Esophagus (tissue), 2 donors: ENCODE results near the gene ITGB4. TPM values are rescaled to one million over a fixed set of nuclear protein-coding genes. Genes with fewer than 3 reads are reported as not detected.

Source experiments
- H3K27ac ChIP-seq, 2 donors: one replicate each; pipeline ENCODE4 v1.5.1; 2013; ENCODE audit warnings: low read depth in 2 of 2, mild to moderate bottlenecking in 2 of 2, inconsistent platforms in 1 of 2, low read length in 1 of 2, moderate library complexity in 1 of 2
- H3K27me3 ChIP-seq, 2 donors: one replicate each; pipeline ENCODE4 v1.6.1; 2013; ENCODE audit warnings: low read length in 2 of 2, control low read depth in 1 of 2, mild to moderate bottlenecking in 1 of 2; ENCODE audit not compliant: insufficient read depth in 2 of 2, control insufficient read depth in 1 of 2
- H3K36me3 ChIP-seq, 2 donors: one replicate each; pipeline ENCODE4 v1.6.1; 2013; ENCODE audit warnings: low read length in 1 of 2; ENCODE audit not compliant: control insufficient read depth in 2 of 2, insufficient read depth in 2 of 2
- H3K4me1 ChIP-seq, 2 donors: one replicate each; pipeline ENCODE4 v1.6.1; 2013; ENCODE audit warnings: low read length in 1 of 2; ENCODE audit not compliant: control insufficient read depth in 2 of 2, insufficient read depth in 2 of 2
- H3K4me3 ChIP-seq, 2 donors: one replicate each; pipeline ENCODE4 v1.5.1; 2013; ENCODE audit warnings: low read length in 2 of 2, mild to moderate bottlenecking in 2 of 2, low read depth in 1 of 2, moderate library complexity in 1 of 2
- H3K9me3 ChIP-seq, 2 donors: one replicate each; pipeline ENCODE4 v1.6.1; 2013; ENCODE audit warnings: mild to moderate bottlenecking in 2 of 2, low read depth in 1 of 2, low read length in 1 of 2, moderate library complexity in 1 of 2; ENCODE audit not compliant: control insufficient read depth in 2 of 2, insufficient read depth in 1 of 2
- WGBS, 2 donors: extraction: QIAGEN DNeasy Blood & Tissue Kit; methylation state at CpG; one replicate each; pipeline ENCODE4 v1.1.7; 2013; 5-methylcytosine and 5-hydroxymethylcytosine counted together
- polyA plus RNA-seq, 2 donors: library from polyadenylated mRNA; stranded (reverse); fragments of 200-250 nt; gene quantifications; one replicate each; pipeline ENCODE4 v1.2.3, GENCODE V29; 2013
- donor health status: healthy with polysubstance abuse.
- donor health status: Bipolar disorder and iron deficiency.

The ITGB4 gene
- polyA plus RNA-seq, 2 donors = 48.4 to 63.2 TPM

- Histone ChIP-seq H3K27me3 (no peaks in the 10 kb centered on the region), H3K27ac (peak overlapping the region; percentile 51 to 63), H3K4me1 (peaks cover 4 to 32% of the 10 kb centered on the region in 2 donors), H3K9me3 (no peaks in the 10 kb centered on the region), H3K36me3 (peaks cover 0 to 19% of the 10 kb centered on the region in 2 donors), H3K4me3 (no peak overlapping the region)
- 58 to 59% methylated on average over 7 of the region's 7 CpGs for WGBS, 2 donors
Observed at GRCh38 chr17:75695141-75695829, 26.0 kb upstream of the ITGB4 start.

- H3K4me3 ChIP-seq = no peak overlapping the region
- peaks cover 0 to 22% of the 10 kb centered on the region in 2 donors for H3K36me3 ChIP-seq
- peaks cover 4 to 32% of the 10 kb centered on the region in 2 donors for H3K4me1 ChIP-seq
- WGBS, 2 donors = 59 to 67% methylated on average over 12 of the region's 12 CpGs
- H3K27me3 ChIP-seq = no peaks in the 10 kb centered on the region
- no peaks in the 10 kb centered on the region for H3K9me3 ChIP-seq
- H3K27ac ChIP-seq = peak overlapping the region; percentile 47 to 51
Observed at GRCh38 chr17:75695830-75696271, 25.4 kb upstream of the ITGB4 start.

GRCh38 chr17:75697651-75698291 lies 23.5 kb upstream of the ITGB4 start:
- Histone ChIP-seq H3K36me3 (peaks cover 0 to 22% of the 10 kb centered on the region in 2 donors), H3K4me3 (no peak overlapping the region), H3K4me1 (peaks cover 4 to 36% of the 10 kb centered on the region in 2 donors), H3K27me3 (no peaks in the 10 kb centered on the region), H3K9me3 (no peaks in the 10 kb centered on the region), H3K27ac (peak overlapping the region; percentile 89 to 91)
- 43 to 52% methylated on average over 10 of the region's 10 CpGs for WGBS, 2 donors

DNA sequence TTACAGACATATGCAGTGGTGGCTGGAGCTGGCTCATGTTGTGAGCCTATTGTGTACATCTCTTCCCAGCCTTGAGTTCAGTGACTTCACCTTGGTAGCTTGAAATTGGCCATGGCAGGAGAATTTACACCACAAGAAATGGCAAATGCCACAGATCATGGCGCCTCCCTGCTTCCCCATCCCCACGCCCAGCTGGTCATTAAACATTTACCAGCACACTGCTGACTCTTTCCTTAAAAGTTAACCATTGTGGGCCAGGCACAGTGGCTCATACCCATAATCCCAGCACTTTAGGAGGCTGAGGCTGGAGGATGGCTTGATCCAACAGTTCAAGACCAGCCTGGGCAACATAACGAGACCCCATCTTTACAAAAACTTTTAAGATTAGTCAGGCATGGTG lies 22.6 kb upstream of the ITGB4 start:
- Histone ChIP-seq H3K27me3 (no peaks in the 10 kb centered on the region), H3K9me3 (no peaks in the 10 kb centered on the region), H3K4me1 (peaks cover 2 to 29% of the 10 kb centered on the region in 2 donors), H3K27ac (no peak overlapping the region), H3K4me3 (no peak overlapping the region), H3K36me3 (peaks cover 6 to 27% of the 10 kb centered on the region in 2 donors)
- WGBS, 2 donors = 80 to 89% methylated on average over 3 of the region's 3 CpGs

DNA sequence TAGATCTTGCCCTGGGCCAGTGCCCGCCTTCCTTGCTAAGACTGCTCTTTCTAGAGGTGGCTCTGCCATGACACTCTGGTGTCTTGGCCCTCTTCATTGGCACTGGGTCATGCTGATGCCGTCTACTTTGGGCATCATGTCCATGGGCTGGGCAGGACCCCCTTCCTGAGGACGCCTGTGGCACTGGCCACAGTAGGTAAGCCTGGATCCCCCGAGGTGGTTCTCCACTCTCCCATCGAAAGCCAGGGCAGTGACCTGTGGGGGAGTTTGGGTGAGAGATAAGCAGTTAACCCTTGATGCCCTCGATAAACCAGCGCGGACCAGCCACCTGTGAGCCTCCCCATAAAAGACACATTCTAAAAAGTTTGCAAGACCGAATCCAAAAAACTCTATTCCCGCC lies 20.0 kb upstream of the ITGB4 start:
- Histone ChIP-seq H3K27ac (peak overlapping the region; percentile 81 to 87), H3K4me1 (peaks cover 2 to 19% of the 10 kb centered on the region in 2 donors), H3K4me3 (no peak overlapping the region), H3K36me3 (peaks cover 13 to 42% of the 10 kb centered on the region in 2 donors), H3K9me3 (no peaks in the 10 kb centered on the region), H3K27me3 (no peaks in the 10 kb centered on the region)
- 86 to 94% methylated on average over 10 of the region's 10 CpGs for WGBS, 2 donors

GRCh38 chr17:75703191-75703590 lies 18.1 kb upstream of the ITGB4 start:
- H3K27ac ChIP-seq = no peak overlapping the region
- H3K9me3 ChIP-seq = no peaks in the 10 kb centered on the region
- 94 to 97% methylated on average over 12 of the region's 12 CpGs for WGBS, 2 donors
- H3K4me1 ChIP-seq = peaks cover 7 to 20% of the 10 kb centered on the region in 2 donors
- no peak overlapping the region for H3K4me3 ChIP-seq
- H3K27me3 ChIP-seq = no peaks in the 10 kb centered on the region
- H3K36me3 ChIP-seq = peaks cover 23 to 54% of the 10 kb centered on the region in 2 donors

- Histone ChIP-seq H3K36me3 (peaks cover 23 to 54% of the 10 kb centered on the region in 2 donors), H3K27ac (no peak overlapping the region), H3K27me3 (no peaks in the 10 kb centered on the region), H3K9me3 (no peaks in the 10 kb centered on the region), H3K4me1 (peaks cover 7 to 20% of the 10 kb centered on the region in 2 donors), H3K4me3 (no peak overlapping the region)
- 91% methylated on average over 9 of the region's 9 CpGs for WGBS, 2 donors
Observed at GRCh38 chr17:75703591-75703990, 17.7 kb upstream of the ITGB4 start.

- Histone ChIP-seq H3K36me3 (peaks cover 23 to 54% of the 10 kb centered on the region in 2 donors), H3K4me1 (peaks cover 5 to 16% of the 10 kb centered on the region in 2 donors), H3K9me3 (no peaks in the 10 kb centered on the region), H3K4me3 (no peak overlapping the region), H3K27me3 (no peaks in the 10 kb centered on the region), H3K27ac (no peak overlapping the region)
- whole genome bisulfite sequencing, 2 donors = 68 to 76% methylated on average over 27 of the region's 27 CpGs
Observed at GRCh38 chr17:75704963-75705875, 16.0 kb upstream of the ITGB4 start.

DNA sequence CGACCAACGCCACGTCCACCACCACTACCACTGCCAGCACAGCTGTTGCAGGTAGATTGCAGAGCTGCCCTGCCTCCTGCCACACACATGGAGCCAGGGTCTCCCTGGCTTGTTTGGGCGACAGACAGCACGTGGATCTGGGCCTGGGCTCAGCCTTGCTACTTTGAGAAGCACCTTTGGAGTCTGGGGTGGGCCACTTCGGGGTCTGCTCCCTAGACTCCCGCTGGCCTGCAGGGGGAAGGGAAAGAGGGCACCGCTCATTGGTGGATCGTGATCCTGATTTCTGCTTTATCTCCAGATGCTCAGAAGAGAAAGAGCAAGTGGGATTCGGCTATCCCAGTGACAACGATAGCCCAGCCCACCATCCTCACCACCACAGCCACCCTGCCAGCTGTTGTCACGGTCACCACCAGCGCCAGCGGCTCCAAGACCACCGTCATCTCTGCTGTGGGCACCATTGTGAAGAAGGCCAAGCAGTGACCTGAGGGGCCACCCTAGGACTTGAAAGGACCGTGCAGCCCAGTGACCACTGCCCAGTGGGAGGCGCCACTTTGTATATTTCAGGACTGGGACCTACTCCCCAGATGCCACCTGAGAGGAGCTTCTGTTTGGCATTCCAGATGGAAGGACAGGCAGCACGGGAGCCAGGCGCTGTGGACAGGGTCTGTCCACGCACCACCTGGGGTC lies 15.1 kb upstream of the ITGB4 start:
- Histone ChIP-seq H3K4me3 (no peak overlapping the region), H3K36me3 (peaks cover 23 to 45% of the 10 kb centered on the region in 2 donors), H3K27ac (peak overlapping the region; percentile 29 to 55), H3K27me3 (no peaks in the 10 kb centered on the region), H3K4me1 (peaks cover 5 to 8% of the 10 kb centered on the region in 2 donors), H3K9me3 (no peaks in the 10 kb centered on the region)
- 88 to 91% methylated on average over 18 to 20 of the region's 20 CpGs for WGBS, 2 donors
